Mucosa of descending colon (tissue), 3 donors: ENCODE measurements around the gene RB1. TPM values are rescaled to one million over a fixed set of nuclear protein-coding genes. Genes with fewer than 3 reads are reported as not detected.

Experiments used
- ATAC-seq: fragments of 200-7000 bp; cut with Tn5 transposase; one replicate; pipeline ENCODE4 v1.9.1; 2020; ENCODE audit warnings: mild to moderate bottlenecking, moderate library complexity
- DNase-seq, 3 donors: peaks; one replicate each; pipeline ENCODE4 v3.0.0-alpha.2; 2020
- H3K36me3 ChIP-seq: fragments of 200-600 bp; one replicate; pipeline ENCODE4 v1.8.0; 2021; ENCODE audit warnings: low read depth, mild to moderate bottlenecking
- H3K4me1 ChIP-seq: fragments of 200-600 bp; one replicate; pipeline ENCODE4 v1.8.0; 2021; ENCODE audit warnings: low read depth, mild to moderate bottlenecking
- H3K4me3 ChIP-seq: fragments of 200-600 bp; one replicate; pipeline ENCODE4 v1.8.0; 2021; ENCODE audit warnings: mild to moderate bottlenecking
- H3K9me3 ChIP-seq: fragments of 200-600 bp; one replicate; pipeline ENCODE4 v1.8.0; 2021; ENCODE audit warnings: mild to moderate bottlenecking
- intact Hi-C, 2 donors: fragments of 100-400 bp; cut with DNase I in 1 of 2; cut with micrococcal nuclease in 1 of 2; formaldehyde crosslinking; loops; one replicate each; pipeline versions ENCODE4 v1.11.0 to v1.11.1; 2022; cut with DNase I, micrococcal nuclease
- total RNA-seq, 3 donors: library from RNA; stranded (reverse); fragmentation: NEBNext Ultra II Directional in 2 of 3; extraction: Animal tissue kit (Norgen Biotek cat#: 25700) in 2 of 3; gene quantifications; one replicate each; pipeline versions ENCODE4 v1.2.1 to v1.2.4, GENCODE V29; 2021 to 2023
- TF ChIP-seq, protein P1 (sequence below): fragments of 200-600 bp; IDR thresholded peaks from one replicate; pipeline ENCODE4 v1.8.0; 2022; ENCODE audit warnings: antibody characterized with exemption, mild to moderate bottlenecking
- donor health status: DM: no; HTN: no; CAD: no; lungs with moderate emphysema.
- donor health status: DM: no; HTN: no; CAD: no.
- donor health status: DM: no; HTN: yes; CAD: no.

Gene RB1
- total RNA-seq, 3 donors from 2014 or later, result 23.4 to 30.0 (median 29.3) TPM

- no peak for DNase-seq
- intact Hi-C loops, result no loop called here
- TF ChIP-seq, protein P1, sequence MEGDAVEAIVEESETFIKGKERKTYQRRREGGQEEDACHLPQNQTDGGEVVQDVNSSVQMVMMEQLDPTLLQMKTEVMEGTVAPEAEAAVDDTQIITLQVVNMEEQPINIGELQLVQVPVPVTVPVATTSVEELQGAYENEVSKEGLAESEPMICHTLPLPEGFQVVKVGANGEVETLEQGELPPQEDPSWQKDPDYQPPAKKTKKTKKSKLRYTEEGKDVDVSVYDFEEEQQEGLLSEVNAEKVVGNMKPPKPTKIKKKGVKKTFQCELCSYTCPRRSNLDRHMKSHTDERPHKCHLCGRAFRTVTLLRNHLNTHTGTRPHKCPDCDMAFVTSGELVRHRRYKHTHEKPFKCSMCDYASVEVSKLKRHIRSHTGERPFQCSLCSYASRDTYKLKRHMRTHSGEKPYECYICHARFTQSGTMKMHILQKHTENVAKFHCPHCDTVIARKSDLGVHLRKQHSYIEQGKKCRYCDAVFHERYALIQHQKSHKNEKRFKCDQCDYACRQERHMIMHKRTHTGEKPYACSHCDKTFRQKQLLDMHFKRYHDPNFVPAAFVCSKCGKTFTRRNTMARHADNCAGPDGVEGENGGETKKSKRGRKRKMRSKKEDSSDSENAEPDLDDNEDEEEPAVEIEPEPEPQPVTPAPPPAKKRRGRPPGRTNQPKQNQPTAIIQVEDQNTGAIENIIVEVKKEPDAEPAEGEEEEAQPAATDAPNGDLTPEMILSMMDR, result no peak
- no peak overlapping the region for H3K4me3 ChIP-seq
- H3K9me3 ChIP-seq, result no peaks in the 10 kb centered on the region
- H3K36me3 ChIP-seq, result no peaks in the 10 kb centered on the region
- peak; percentile 61 for ATAC-seq
- peaks cover 15% of the 10 kb centered on the region for H3K4me1 ChIP-seq
Observed at GRCh38 chr13:48403151-48403631, 99.6 kb downstream of the RB1 start.

- no peaks in the 10 kb centered on the region for H3K36me3 ChIP-seq
- H3K4me3 ChIP-seq, result no peak overlapping the region
- intact Hi-C loops, result no loop called here
- TF ChIP-seq, protein P1, result no peak
- no peak for DNase-seq
- H3K9me3 ChIP-seq, result no peaks in the 10 kb centered on the region
- ATAC-seq, result no peak
- H3K4me1 ChIP-seq, result peaks cover 11% of the 10 kb centered on the region
Observed at GRCh38 chr13:48403913-48404312, 100.4 kb downstream of the RB1 start.

- Histone ChIP-seq H3K9me3 (no peaks in the 10 kb centered on the region), H3K4me1 (peaks cover 11% of the 10 kb centered on the region), H3K4me3 (no peak overlapping the region), H3K36me3 (no peaks in the 10 kb centered on the region)
- DNase-seq, result no peak
- intact Hi-C loops, result no loop called here
- TF ChIP-seq, protein P1, result no peak
- ATAC-seq, result no peak
Observed at GRCh38 chr13:48404952-48405351, 101.4 kb downstream of the RB1 start.

- ATAC-seq, result no peak
- H3K36me3 ChIP-seq, result no peaks in the 10 kb centered on the region
- no peaks in the 10 kb centered on the region for H3K9me3 ChIP-seq
- peaks cover 4% of the 10 kb centered on the region for H3K4me1 ChIP-seq
- TF ChIP-seq, protein P1, result no peak
- H3K4me3 ChIP-seq, result no peak overlapping the region
- intact Hi-C loops, result no loop called here
- no peak for DNase-seq
Observed at GRCh38 chr13:48405875-48406274, 102.3 kb downstream of the RB1 start.

- no peak for DNase-seq
- Histone ChIP-seq H3K9me3 (no peaks in the 10 kb centered on the region), H3K36me3 (no peaks in the 10 kb centered on the region), H3K4me3 (no peak overlapping the region), H3K4me1 (peaks cover 4% of the 10 kb centered on the region)
- peak; percentile 61 for ATAC-seq
- intact Hi-C loops, result no loop called here
- TF ChIP-seq, protein P1, result no peak
Observed at GRCh38 chr13:48410199-48410598, 106.6 kb downstream of the RB1 start.

DNA sequence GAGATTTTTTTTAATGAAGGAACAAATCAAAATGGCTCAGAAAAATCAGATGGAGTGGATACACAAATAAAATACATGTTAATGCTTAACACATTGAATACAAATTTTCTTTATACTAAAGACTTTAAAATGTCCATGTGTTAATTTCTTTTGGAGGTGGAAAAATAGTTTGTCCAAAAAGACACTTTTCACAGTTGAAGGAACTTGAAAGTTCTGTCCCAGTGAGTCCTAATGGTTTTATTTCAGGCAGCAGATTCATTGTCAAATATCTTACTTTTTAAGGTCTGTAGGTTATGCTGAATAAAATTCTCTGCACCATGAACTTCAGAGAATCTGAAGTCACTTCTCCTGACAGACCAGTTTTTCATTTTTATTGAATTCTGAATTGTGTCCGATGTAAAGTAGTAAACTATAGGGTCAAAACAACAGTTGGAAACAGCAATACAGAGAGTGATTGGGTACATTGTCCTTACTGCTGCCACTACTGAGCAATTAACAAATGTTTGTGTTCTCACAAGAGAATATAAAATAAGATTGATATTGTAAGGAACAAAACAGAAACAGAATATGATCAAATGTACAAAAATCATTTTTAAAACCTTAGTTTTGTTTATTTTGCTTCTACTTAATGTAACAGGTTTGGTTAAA, 107.7 kb downstream of the RB1 start:
- no peak overlapping the region for H3K4me3 ChIP-seq
- peak; percentile 56 for ATAC-seq
- peaks cover 4% of the 10 kb centered on the region for H3K4me1 ChIP-seq
- no peaks in the 10 kb centered on the region for H3K36me3 ChIP-seq
- intact Hi-C loops, result no loop called here
- no peak for DNase-seq
- H3K9me3 ChIP-seq, result no peaks in the 10 kb centered on the region
- TF ChIP-seq, protein P1, result no peak
